Activated CD4-positive, alpha-beta T cell treated with anti-CD3 and anti-CD28 coated beads, Interleukin-2, amount 50 U/mL, for 24 hours (primary cell): ENCODE measurements around the gene SAMD3.
"Not testable (repeated sequence)": the region's sequence is repeated elsewhere in the genome, so short reads cannot be mapped to it uniquely, and the experiment has no call there.

Experiments used
- DNase-seq, 2 donors: peaks; one replicate each; pipeline ENCODE4 v3.0.0-alpha.2; 2020; ENCODE audit warnings: low read depth in 1 of 2, low spot score in 1 of 2

The SAMD3 gene

GRCh38 chr6:130134582-130134981, 88.2 kb downstream of the SAMD3 start:
- DNase-seq, result no peak

GRCh38 chr6:130132286-130132701, 90.5 kb downstream of the SAMD3 start:
- no peak for DNase-seq

GRCh38 chr6:130129762-130130246, 92.9 kb downstream of the SAMD3 start:
- DNase-seq, result no peak

GRCh38 chr6:130128326-130128725, 94.4 kb downstream of the SAMD3 start:
- no peak for DNase-seq

GRCh38 chr6:130127195-130127594, 95.6 kb downstream of the SAMD3 start:
- no peak for DNase-seq

GRCh38 chr6:130122243-130122642, 100.5 kb downstream of the SAMD3 start:
- DNase-seq, result no peak

GRCh38 chr6:130120731-130121130, 102.0 kb downstream of the SAMD3 start:
- no peak for DNase-seq

GRCh38 chr6:130119211-130119610, 103.5 kb downstream of the SAMD3 start:
- no peak for DNase-seq

- DNase-seq, result no peak
Measured at GRCh38 chr6:130118236-130118635, 104.5 kb downstream of the SAMD3 start.

- not testable (repeated sequence) for DNase-seq
Measured at GRCh38 chr6:130117187-130117701, 105.5 kb downstream of the SAMD3 start.

- DNase-seq, result no peak
Measured at GRCh38 chr6:130116273-130116672, 106.5 kb downstream of the SAMD3 start.

- no peak for DNase-seq
Measured at GRCh38 chr6:130115036-130115435, 107.7 kb downstream of the SAMD3 start.

GRCh38 chr6:130113201-130113710, 109.5 kb downstream of the SAMD3 start:
- no peak for DNase-seq

GRCh38 chr6:130111031-130111430, 111.7 kb downstream of the SAMD3 start:
- DNase-seq, result no peak

GRCh38 chr6:130107710-130108109, 115.0 kb downstream of the SAMD3 start:
- no peak for DNase-seq

- DNase-seq, result no peak
Measured at GRCh38 chr6:130105996-130106704, 116.6 kb downstream of the SAMD3 start.

- DNase-seq, result no peak
Measured at GRCh38 chr6:130099119-130099518, 123.6 kb downstream of the SAMD3 start.

GRCh38 chr6:130098317-130098716, 124.4 kb downstream of the SAMD3 start:
- DNase-seq, result no peak
